Left renal cortex interstitium (tissue), 4 donors: ENCODE data around the gene MAGEF1. TPM values are rescaled to one million over a fixed set of nuclear protein-coding genes. Genes with fewer than 3 reads are reported as not detected.

Experiments used
- DNase-seq, 4 donors: peaks; one replicate each; pipeline ENCODE4 v3.0.0-alpha.2; 2013; ENCODE audit warnings: low read depth in 4 of 4, low spot score in 2 of 4, missing footprints in 1 of 4
- polyA plus RNA-seq, 4 donors: library from polyadenylated mRNA; unstranded; fragments of 120-200 nt; gene quantifications; one replicate each; pipeline ENCODE4 v1.2.1, GENCODE V29; 2013; ENCODE audit not compliant: insufficient read length in 4 of 4

The MAGEF1 gene
- polyA plus RNA-seq, 4 donors, result 91.5 to 113 (median 92.2) TPM

DNA sequence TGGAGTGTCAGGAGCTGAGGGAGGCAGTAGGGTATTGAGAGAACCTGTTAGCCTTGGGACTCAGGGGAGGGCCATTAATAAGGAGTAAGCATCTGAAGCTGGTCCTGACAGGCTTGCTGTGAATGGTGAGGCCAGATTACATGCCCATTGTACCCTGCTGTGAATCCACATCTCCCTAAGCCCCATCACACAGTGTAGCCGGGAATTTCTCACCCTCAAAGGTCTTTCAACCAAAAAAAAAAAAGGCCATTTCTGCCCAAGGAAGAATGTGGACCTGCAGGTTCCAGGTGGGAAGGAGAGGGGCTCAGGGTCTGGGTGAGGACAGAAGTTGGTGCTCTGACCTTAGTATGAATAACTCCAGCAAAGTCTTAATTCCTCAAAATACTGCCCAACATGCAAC, 37.2 kb downstream of the MAGEF1 start:
- DNase-seq, result no peak

DNA sequence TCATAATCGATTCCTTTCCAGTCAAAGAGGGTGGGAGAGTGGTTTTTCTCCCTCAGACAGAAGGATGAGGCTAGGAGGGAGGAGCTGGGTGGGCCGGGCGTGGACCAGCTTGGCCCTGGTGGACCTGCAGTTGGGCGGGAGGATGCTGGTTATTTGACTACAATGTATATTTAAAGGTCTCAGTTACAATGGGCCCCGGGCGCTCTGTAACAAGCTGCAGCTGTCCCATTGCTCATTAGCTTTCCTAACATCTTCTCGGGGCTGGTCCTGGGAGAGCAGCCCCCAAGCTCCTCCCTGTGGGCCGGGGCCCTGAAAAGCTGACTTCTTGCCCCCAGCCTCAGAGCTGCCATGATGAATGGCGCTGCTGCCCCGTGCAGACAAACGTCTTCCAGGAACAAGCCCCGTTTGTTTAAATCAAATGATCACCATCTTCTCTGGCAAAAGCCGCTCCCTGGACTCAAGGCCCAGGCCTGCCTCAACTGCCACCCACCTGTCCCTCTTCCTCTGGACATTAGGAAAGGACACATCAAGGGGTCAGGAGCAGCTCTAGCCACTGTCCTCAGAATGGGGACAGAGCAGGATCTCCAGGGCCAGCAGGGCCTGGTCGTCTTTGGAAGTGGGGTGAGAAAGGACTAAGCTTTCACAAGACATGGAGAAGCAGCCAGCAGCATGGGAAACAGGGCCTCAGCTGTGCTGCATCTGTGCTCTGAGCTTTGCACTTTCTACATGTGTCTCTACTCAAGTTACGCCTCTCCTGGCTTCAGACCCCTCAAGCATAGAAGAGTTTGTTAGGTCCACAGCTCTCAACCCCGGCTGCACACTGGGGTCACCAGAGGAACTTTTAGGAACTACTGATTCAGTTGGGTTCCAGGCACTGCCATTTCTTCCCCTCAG, 38.6 kb downstream of the MAGEF1 start:
- DNase-seq, result no peak

- no peak for DNase-seq
Observed at GRCh38 chr3:184672335-184672734, 39.5 kb downstream of the MAGEF1 start.

DNA sequence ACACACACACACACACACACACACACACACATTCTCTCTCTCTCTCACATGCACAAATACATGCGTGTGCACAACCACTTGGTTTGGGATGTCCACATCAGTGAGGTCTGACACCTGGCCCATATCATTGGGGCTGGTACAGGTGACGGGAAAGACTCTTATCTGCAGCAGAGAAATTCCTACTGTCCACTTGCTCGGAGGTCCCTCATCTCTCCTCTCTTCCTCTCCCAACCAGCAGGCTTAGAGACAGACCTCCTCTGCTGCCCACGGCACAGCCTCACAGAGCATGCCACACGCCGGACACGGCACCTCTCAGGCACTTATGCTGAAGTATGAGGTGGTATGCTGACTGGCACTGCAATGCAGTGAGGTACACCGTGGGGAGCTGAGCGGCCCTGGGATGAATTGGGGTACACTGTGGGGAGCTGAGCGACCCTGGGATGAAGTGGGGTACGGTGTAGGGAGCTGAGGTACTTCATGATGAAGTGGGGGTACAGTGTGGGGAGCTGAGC, 41.7 kb downstream of the MAGEF1 start:
- DNase-seq, result no peak

DNA sequence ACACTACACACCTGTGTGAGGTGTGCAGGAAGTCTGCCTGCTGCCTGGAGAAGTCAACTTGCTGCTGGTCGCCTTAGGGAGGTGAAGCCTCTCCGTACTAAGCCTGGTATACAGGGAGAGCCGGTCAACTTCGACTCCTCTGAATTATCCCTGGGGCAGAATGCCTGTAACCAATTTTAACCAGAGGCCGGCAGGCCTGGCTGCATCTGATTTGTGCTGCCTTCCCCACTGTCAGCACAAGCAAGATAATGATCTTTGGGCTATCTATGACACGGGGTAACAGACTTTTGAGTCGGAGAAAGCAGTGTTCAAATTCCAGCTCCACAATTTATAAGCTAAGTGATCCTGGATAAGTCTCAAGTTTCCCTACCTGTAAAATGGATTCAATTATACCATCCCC, 42.3 kb downstream of the MAGEF1 start:
- DNase-seq, result no peak

- DNase-seq, result no peak
Observed at GRCh38 chr3:184666442-184666841, 45.4 kb downstream of the MAGEF1 start.

DNA sequence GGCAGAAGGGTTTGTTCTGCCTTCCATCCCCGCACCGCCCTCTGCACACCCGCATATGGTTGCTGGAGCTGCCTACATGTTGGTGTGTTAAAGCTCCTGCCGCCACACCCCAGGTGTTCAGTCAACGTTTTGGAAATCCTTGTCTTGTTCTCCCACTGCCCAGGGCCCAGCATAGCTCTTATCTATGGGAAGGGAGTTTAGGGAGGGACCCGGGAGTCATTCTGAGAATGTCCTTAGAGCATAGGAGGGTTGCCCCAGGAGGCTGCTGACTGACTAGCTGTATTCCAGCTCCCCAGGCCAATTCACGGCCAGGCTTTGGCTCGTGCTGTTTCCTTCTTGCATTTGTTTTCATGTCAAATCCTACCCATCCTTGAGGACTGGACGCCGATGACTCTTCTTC, 46.8 kb downstream of the MAGEF1 start:
- no peak for DNase-seq

DNA sequence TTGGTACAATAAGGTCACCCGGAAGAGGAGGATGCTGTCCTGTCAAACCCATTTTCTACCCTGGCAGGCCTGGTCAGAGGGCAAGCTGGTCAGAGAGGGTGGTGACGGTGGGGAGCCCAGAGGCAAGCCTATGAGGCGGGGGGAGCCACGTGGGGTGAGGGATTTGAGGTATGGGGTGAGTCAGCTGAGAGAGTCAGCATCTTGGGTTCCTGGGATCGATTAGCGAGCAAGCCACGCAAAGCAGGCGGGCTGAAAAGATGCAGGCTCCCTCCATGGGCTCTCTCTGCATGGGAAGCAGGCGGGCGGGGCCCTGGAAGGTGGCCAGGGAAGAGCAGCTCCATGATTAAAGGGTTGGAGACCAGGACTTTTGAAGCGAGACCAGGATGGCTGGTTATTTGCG, 48.1 kb downstream of the MAGEF1 start:
- DNase-seq, result no peak

- DNase-seq, result no peak
Observed at GRCh38 chr3:184663356-184663755, 48.5 kb downstream of the MAGEF1 start.

DNA sequence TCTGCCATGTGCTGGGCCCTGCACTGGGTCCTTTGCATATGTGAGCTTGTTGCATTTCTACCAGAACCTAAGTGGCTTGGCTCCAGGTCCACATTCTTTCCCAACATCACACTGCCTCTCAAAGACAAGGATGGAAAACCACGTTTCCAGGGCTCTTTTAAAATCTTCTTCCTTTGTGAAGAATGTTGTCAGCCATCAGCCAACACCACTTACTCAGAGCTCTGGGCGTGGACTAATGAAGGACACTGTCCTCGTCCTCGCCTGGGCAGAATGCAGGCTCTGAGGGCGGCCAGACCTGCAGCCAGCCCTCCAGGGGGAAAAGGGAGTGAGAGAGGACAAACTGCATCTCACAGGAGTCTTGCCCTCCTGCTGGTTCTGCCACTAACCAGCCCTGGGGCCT, 49.7 kb downstream of the MAGEF1 start:
- DNase-seq, result no peak

- DNase-seq, result no peak
Observed at GRCh38 chr3:184660931-184661330, 50.9 kb downstream of the MAGEF1 start.

Other genes with a start within 250 kb of the MAGEF1 start
- gene EPHB3, start 150.3 kb downstream of the MAGEF1 start, polyA plus RNA-seq, result 10 to 100 TPM; 25.5 to 32.1 (median 28.7) TPM
- gene VPS8, start 100.1 kb upstream of the MAGEF1 start, polyA plus RNA-seq, result 10 to 100 TPM; 33.2 to 57.4 (median 40.4) TPM